Natural killer cell (primary cell): ENCODE measurements around the gene MED13L. TPM values are rescaled to one million over a fixed set of nuclear protein-coding genes. Genes with fewer than 3 reads are reported as not detected.

Source experiments
- ATAC-seq, 3 donors: fragments of 150-1000 bp in 2 of 3; fragments of 200-7000 bp in 1 of 3; cut with Tn5 transposase; 1 replicate in 1 of 3; 2 replicates in 2 of 3; pipeline ENCODE4 v1.10.0; 2021; ENCODE audit warnings: mild to moderate bottlenecking in 2 of 3, moderate library complexity in 2 of 3
- DNase-seq, 2 donors: peaks; one replicate each; pipeline versions ENCODE4 v3.0.0 to v3.0.0-alpha.2; 2013 to 2021; ENCODE audit warnings: mixed read lengths in 1 of 2
- H3K27ac ChIP-seq: one replicate; pipeline ENCODE4 v1.5.1; 2013; ENCODE audit warnings: mild to moderate bottlenecking, low read length
- H3K27me3 ChIP-seq: one replicate; pipeline ENCODE4 v1.6.1; 2013; ENCODE audit warnings: low read length; ENCODE audit not compliant: control insufficient read depth, insufficient read depth
- H3K36me3 ChIP-seq: one replicate; pipeline ENCODE4 v1.6.1; 2013; ENCODE audit warnings: low read length; ENCODE audit not compliant: control insufficient read depth, insufficient read depth
- H3K4me1 ChIP-seq: one replicate; pipeline ENCODE4 v1.6.1; 2013; ENCODE audit warnings: low read length; ENCODE audit not compliant: control insufficient read depth, insufficient read depth
- H3K4me3 ChIP-seq: one replicate; pipeline ENCODE4 v1.5.1; 2013; ENCODE audit warnings: low read length
- H3K9me3 ChIP-seq: one replicate; pipeline ENCODE4 v1.6.1; 2013; ENCODE audit warnings: low read length; ENCODE audit not compliant: control insufficient read depth, insufficient read depth
- H3K27ac Mint-ChIP-seq, 2 donors: one replicate each; pipeline ENCODE4 v1.8.0; 2022; ENCODE audit warnings: mild to moderate bottlenecking in 2 of 2, mixed read lengths in 2 of 2, moderate library complexity in 1 of 2
- H3K27me3 Mint-ChIP-seq, 2 donors: one replicate each; pipeline ENCODE4 v1.8.0; 2022; ENCODE audit warnings: low read depth in 2 of 2, mixed read lengths in 2 of 2
- H3K36me3 Mint-ChIP-seq: one replicate; pipeline ENCODE4 v1.8.0; 2022; ENCODE audit warnings: mixed read lengths
- H3K4me1 Mint-ChIP-seq, 2 donors: one replicate each; pipeline ENCODE4 v1.8.0; 2022; ENCODE audit warnings: mixed read lengths in 2 of 2
- H3K4me3 Mint-ChIP-seq: one replicate; pipeline ENCODE4 v1.8.0; 2022; ENCODE audit warnings: mild to moderate bottlenecking, moderate library complexity, mixed read lengths
- H3K9me3 Mint-ChIP-seq, 2 donors: one replicate each; pipeline ENCODE4 v1.8.0; 2022; ENCODE audit warnings: mixed read lengths in 2 of 2
- WGBS: methylation state at CpG from one replicate; pipeline ENCODE4 v1.1.7; 2013; ENCODE audit warnings: missing lambda C conversion rate; ENCODE audit not compliant: insufficient coverage; 5-methylcytosine and 5-hydroxymethylcytosine counted together
- intact Hi-C: fragments of 100-400 bp; cut with micrococcal nuclease; formaldehyde crosslinking; loops from one replicate; pipeline ENCODE4 v1.14.2; 2022
- total RNA-seq, 4 donors: library from RNA; stranded (reverse); fragments of 120-200 nt in 1 of 4; gene quantifications; one replicate each; pipeline versions ENCODE4 v1.2.3 to v1.2.4, GENCODE V29; 2013 to 2022
- TF ChIP-seq, protein P1 (sequence below): fragments of 200-600 bp; IDR thresholded peaks from one replicate; pipeline ENCODE4 v1.8.0; 2022; ENCODE audit warnings: antibody characterized with exemption

MED13L gene
- total RNA-seq, 3 donors from 2014 or later (not counting 1 experiment from before 2014, with no cell fraction given) = 237 to 316 (median 240) TPM

DNA sequence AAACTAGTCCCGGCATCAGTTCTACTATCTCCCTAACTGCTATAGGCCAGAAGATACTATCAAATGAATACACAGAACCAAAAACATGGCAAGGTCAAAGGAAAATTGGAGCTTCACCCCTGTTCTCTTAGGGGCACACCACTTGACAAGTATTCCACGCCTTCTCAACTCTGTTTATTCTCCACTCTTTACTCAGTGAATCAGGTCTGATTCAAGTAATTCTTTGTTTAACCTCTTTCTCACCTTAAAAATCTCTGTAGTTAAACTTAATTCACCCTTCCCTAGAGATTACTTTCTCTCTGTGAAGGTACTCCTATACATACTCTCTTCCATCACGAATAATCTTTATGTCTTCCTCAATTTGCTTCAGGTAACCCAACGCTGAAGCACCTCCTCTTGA, 248.9 kb downstream of the MED13L start:
- intact Hi-C loops = no loop called here
- Mint-ChIP-seq H3K4me1 (peaks cover 24 to 35% of the 10 kb centered on the region in 2 donors), H3K9me3 (no peaks in the 10 kb centered on the region), H3K27ac (no peak overlapping the region), H3K4me3 (no peak overlapping the region), H3K27me3 (no peaks in the 10 kb centered on the region), H3K36me3 (no peaks in the 10 kb centered on the region)
- H3K4me3 ChIP-seq = no peak overlapping the region
- DNase-seq (no peak), ATAC-seq (no peak)
- peaks cover 6% of the 10 kb centered on the region for H3K4me1 ChIP-seq
- 95% methylated on average over 4 of the region's 4 CpGs for WGBS
- H3K9me3 ChIP-seq = no peaks in the 10 kb centered on the region
- H3K27me3 ChIP-seq = no peaks in the 10 kb centered on the region
- no peak overlapping the region for H3K27ac ChIP-seq
- TF ChIP-seq, protein P1, sequence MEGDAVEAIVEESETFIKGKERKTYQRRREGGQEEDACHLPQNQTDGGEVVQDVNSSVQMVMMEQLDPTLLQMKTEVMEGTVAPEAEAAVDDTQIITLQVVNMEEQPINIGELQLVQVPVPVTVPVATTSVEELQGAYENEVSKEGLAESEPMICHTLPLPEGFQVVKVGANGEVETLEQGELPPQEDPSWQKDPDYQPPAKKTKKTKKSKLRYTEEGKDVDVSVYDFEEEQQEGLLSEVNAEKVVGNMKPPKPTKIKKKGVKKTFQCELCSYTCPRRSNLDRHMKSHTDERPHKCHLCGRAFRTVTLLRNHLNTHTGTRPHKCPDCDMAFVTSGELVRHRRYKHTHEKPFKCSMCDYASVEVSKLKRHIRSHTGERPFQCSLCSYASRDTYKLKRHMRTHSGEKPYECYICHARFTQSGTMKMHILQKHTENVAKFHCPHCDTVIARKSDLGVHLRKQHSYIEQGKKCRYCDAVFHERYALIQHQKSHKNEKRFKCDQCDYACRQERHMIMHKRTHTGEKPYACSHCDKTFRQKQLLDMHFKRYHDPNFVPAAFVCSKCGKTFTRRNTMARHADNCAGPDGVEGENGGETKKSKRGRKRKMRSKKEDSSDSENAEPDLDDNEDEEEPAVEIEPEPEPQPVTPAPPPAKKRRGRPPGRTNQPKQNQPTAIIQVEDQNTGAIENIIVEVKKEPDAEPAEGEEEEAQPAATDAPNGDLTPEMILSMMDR = no peak
- no peaks in the 10 kb centered on the region for H3K36me3 ChIP-seq

DNA sequence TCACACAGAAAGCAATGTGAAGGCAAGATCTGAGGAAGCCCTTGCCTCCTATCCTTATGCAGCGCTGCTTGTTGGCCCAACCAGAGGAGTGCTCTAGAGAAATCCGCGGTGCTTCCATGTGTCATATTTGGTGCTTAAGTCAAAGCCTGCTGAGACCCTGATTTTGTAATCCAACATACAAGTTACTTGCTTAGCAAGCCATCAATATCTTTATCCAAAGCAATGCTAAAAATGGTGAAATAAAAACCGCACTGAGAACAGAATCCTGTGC, 250.0 kb downstream of the MED13L start:
- no peak overlapping the region for H3K4me3 ChIP-seq
- H3K9me3 Mint-ChIP-seq = no peaks in the 10 kb centered on the region
- H3K27me3 ChIP-seq = no peaks in the 10 kb centered on the region
- 96% methylated on average over 4 of the region's 4 CpGs for WGBS
- H3K4me1 Mint-ChIP-seq = peaks cover 24 to 32% of the 10 kb centered on the region in 2 donors
- H3K27me3 Mint-ChIP-seq = no peaks in the 10 kb centered on the region
- H3K36me3 ChIP-seq = no peaks in the 10 kb centered on the region
- H3K27ac ChIP-seq = no peak overlapping the region
- intact Hi-C loops = no loop called here
- TF ChIP-seq, protein P1 = no peak
- no peak for DNase-seq
- peak in 1 of 3 donors; percentile 42 for ATAC-seq
- no peaks in the 10 kb centered on the region for H3K9me3 ChIP-seq
- H3K4me1 ChIP-seq = peaks cover 6% of the 10 kb centered on the region
- H3K27ac Mint-ChIP-seq = peak overlapping the region in 1 of 2 donors; percentile 22
- H3K36me3 Mint-ChIP-seq = no peaks in the 10 kb centered on the region
- no peak overlapping the region for H3K4me3 Mint-ChIP-seq

DNA sequence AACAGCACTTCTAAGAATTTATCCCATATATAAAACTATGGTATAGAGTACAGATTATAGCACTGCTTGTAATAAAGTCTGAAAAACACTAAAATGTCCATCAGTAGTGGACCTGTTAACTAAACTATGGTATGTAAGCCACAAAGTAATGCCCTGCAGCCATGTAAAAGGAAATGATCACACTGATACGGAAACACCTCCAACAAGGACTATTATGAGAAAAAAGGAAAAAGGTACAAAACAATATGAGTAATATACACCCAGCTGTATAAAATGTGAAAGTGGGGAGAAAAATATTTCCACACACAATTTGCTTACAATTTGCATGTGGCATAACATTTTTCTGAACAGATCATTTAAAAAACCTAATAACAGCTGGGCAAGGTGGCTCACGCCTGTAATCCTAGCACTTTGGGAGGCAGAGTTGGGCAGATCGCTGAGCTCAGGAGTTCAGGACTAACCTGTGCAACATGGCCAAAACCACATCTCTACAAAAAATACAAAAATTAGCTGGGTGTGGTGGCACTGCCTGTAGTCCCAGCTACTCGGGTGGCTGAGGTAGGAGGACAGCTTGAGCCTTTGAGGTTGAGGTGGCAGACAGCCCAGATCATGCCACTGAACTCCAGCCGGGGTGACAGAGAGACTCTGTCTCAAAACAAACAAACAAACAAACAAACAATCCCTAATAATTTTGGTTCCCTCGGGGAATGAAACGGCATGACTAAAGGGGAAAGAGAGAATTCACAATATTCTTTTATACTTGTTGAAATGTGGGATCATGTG, 250.5 kb downstream of the MED13L start:
- H3K36me3 Mint-ChIP-seq = no peaks in the 10 kb centered on the region
- Histone ChIP-seq H3K9me3 (no peaks in the 10 kb centered on the region), H3K4me3 (no peak overlapping the region), H3K36me3 (no peaks in the 10 kb centered on the region), H3K4me1 (peaks cover 6% of the 10 kb centered on the region), H3K27me3 (no peaks in the 10 kb centered on the region), H3K27ac (no peak overlapping the region)
- 48% methylated on average over 5 of the region's 7 CpGs for WGBS
- no peaks in the 10 kb centered on the region for H3K27me3 Mint-ChIP-seq
- peaks cover 24 to 36% of the 10 kb centered on the region in 2 donors for H3K4me1 Mint-ChIP-seq
- no peak overlapping the region for H3K4me3 Mint-ChIP-seq
- H3K27ac Mint-ChIP-seq = peak overlapping the region in 1 of 2 donors; percentile 22
- peak; percentile 43 to 75 (median 50) for ATAC-seq
- TF ChIP-seq, protein P1 = no peak
- no peaks in the 10 kb centered on the region for H3K9me3 Mint-ChIP-seq
- intact Hi-C loops = no loop called here
- DNase-seq = no peak

DNA sequence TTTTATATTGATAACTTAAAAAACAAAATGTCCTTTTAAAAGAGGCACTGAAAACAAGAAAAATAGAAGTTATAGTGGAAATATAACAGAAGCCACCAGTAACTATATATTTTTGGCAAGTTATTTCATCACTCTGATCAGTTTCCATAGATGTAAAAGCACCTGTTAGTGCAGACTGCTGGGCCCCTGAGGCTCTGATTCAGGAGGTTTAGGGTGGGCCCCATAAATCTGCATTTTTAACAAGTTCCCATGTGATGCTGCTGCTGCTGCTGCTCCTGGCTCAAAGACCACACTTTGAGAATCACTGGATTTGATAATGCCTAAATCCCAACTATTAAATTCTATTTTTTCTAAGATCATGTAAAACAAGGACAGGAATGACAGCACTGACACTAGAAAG, 251.1 kb downstream of the MED13L start:
- H3K9me3 Mint-ChIP-seq = no peaks in the 10 kb centered on the region
- H3K9me3 ChIP-seq = no peaks in the 10 kb centered on the region
- no peaks in the 10 kb centered on the region for H3K27me3 Mint-ChIP-seq
- H3K4me3 Mint-ChIP-seq = no peak overlapping the region
- H3K4me1 ChIP-seq = peaks cover 6% of the 10 kb centered on the region
- no peak overlapping the region for H3K27ac Mint-ChIP-seq
- intact Hi-C loops = no loop called here
- no peaks in the 10 kb centered on the region for H3K36me3 ChIP-seq
- H3K27me3 ChIP-seq = no peaks in the 10 kb centered on the region
- no peaks in the 10 kb centered on the region for H3K36me3 Mint-ChIP-seq
- TF ChIP-seq, protein P1 = no peak
- ATAC-seq (no peak), DNase-seq (no peak)
- H3K4me1 Mint-ChIP-seq = peaks cover 24 to 36% of the 10 kb centered on the region in 2 donors
- H3K4me3 ChIP-seq = no peak overlapping the region
- H3K27ac ChIP-seq = no peak overlapping the region
